Spleen (tissue), 13 donors: ENCODE measurements around the gene STS. TPM values are rescaled to one million over a fixed set of nuclear protein-coding genes. Genes with fewer than 3 reads are reported as not detected.

ENCODE experiments used
- DNase-seq: peaks from one replicate; pipeline ENCODE4 v3.0.0-alpha.2; 2020
- H3K27ac ChIP-seq, 8 donors: fragments of 200-600 bp; sonication (generic) in 7 of 8; 1 replicate in 4 of 8; 2 replicates in 4 of 8; pipeline versions ENCODE4 v1.5.0 to v1.8.0; 2016 to 2021; ENCODE audit warnings: inconsistent platforms in 4 of 8, mild to moderate bottlenecking in 4 of 8, moderate library complexity in 1 of 8
- H3K27me3 ChIP-seq, 7 donors: fragments of 200-600 bp; sonication (generic) in 6 of 7; replicated peaks in 1 of 7; 1 replicate in 4 of 7; 2 replicates in 3 of 7; pipeline versions ENCODE4 v1.5.0 to v1.8.0; 2016 to 2021; ENCODE audit warnings: inconsistent platforms in 3 of 7, mild to moderate bottlenecking in 1 of 7
- H3K36me3 ChIP-seq, 6 donors: fragments of 200-600 bp; sonication (generic) in 5 of 6; 1 replicate in 4 of 6; 2 replicates in 2 of 6; pipeline versions ENCODE4 v1.5.0 to v1.8.0; 2016 to 2021; ENCODE audit warnings: inconsistent platforms in 2 of 6
- H3K4me1 ChIP-seq, 6 donors: fragments of 200-600 bp; sonication (generic) in 5 of 6; 1 replicate in 3 of 6; 2 replicates in 3 of 6; pipeline versions ENCODE4 v1.5.0 to v1.8.0; 2016 to 2021; ENCODE audit warnings: inconsistent platforms in 3 of 6
- H3K4me3 ChIP-seq, 8 donors: fragments of 200-600 bp; sonication (generic) in 7 of 8; 1 replicate in 4 of 8; 2 replicates in 4 of 8; pipeline versions ENCODE4 v1.5.0 to v1.8.0; 2016 to 2021; ENCODE audit warnings: inconsistent platforms in 4 of 8, mild to moderate bottlenecking in 4 of 8, moderate library complexity in 2 of 8
- H3K9me3 ChIP-seq, 8 donors: fragments of 200-600 bp; sonication (generic) in 7 of 8; 1 replicate in 4 of 8; 2 replicates in 4 of 8; pipeline versions ENCODE4 v1.5.0 to v1.8.0; 2016 to 2021; ENCODE audit warnings: inconsistent platforms in 4 of 8
- POLR2A ChIP-seq, 3 donors: fragments of 450-650 bp; IDR thresholded peaks; one replicate each; pipeline ENCODE4 v1.5.1; 2017; ENCODE audit warnings: antibody characterized with exemption in 3 of 3, mild to moderate bottlenecking in 1 of 3
- POLR2AphosphoS5 ChIP-seq, 3 donors: sonication (generic); formaldehyde crosslinking; IDR thresholded peaks; one replicate each; pipeline ENCODE4 v1.5.1; 2017; ENCODE audit warnings: antibody characterized with exemption in 3 of 3
- WGBS, 5 donors: extraction: QIAGEN DNeasy Blood & Tissue Kit in 3 of 5; methylation state at CpG; one replicate each; pipeline versions ENCODE4 v1.1.5 to v1.1.7; 2013 to 2018; 5-methylcytosine and 5-hydroxymethylcytosine counted together
- intact Hi-C: fragments of 100-400 bp; cut with DNase I; formaldehyde crosslinking; loops from one replicate; pipeline ENCODE4 v1.15.0; 2023; ENCODE audit warnings: low total_unique reads
- long read RNA-seq, 2 donors: transcript quantifications; one replicate each; lab custom pipeline, GENCODE V29; 2026
- polyA plus RNA-seq, 3 donors: library from polyadenylated mRNA; stranded (reverse); fragments of 200-250 nt; gene quantifications; one replicate each; pipeline ENCODE4 v1.2.1, GENCODE V29; 2013
- total RNA-seq, 7 donors: library from RNA; depleted of rRNA in 3 of 7; stranded (reverse); fragments of >200 nt in 3 of 7; fragmentation: NEBNext Ultra II Directional in 4 of 7; extraction: Animal tissue kit (Norgen Biotek cat#: 25700) in 4 of 7; gene quantifications; one replicate each; pipeline versions ENCODE4 v1.1.0 to v1.2.1, GENCODE V29; 2016 to 2021
- TF ChIP-seq, protein P1 (sequence below), 11 experiments: fragments of 200-600 bp in 7 of 11; fragments of 450-650 bp in 4 of 11; sonication (generic) in 4 of 11; IDR thresholded peaks in 8 of 11; conservative IDR thresholded peaks in 3 of 11; 1 replicate in 7 of 11; 2 replicates in 4 of 11; pipeline versions ENCODE4 v1.4.0 to v1.8.0; 2016 to 2021; ENCODE audit warnings: antibody characterized with exemption in 11 of 11, inconsistent platforms in 4 of 11, mild to moderate bottlenecking in 1 of 11
- donor health status: healthy with polysubstance abuse.
- donor health status: DM: no; HTN: no; CAD: no; lungs with moderate emphysema.
- donor health status: DM: no; HTN: no; CAD: no.
- donor health status: Bipolar disorder and iron deficiency.
- donor health status: healthy.
- donor health status: DM: no; HTN: no; CAD: no.
- donor health status: DM: yes; HTN: yes; CAD: no.

STS gene
- total RNA-seq = 10 to 100 TPM in 2 of 7 donors, 1 to 10 TPM in 5; 5.3 to 11.9 (median 8.1) TPM
- polyA plus RNA-seq = 1 to 10 TPM; 1.3 to 1.8 (median 1.6) TPM
- long read RNA-seq, donor 1 = 0 reads
- long read RNA-seq, donor 2 = 0 reads

DNA sequence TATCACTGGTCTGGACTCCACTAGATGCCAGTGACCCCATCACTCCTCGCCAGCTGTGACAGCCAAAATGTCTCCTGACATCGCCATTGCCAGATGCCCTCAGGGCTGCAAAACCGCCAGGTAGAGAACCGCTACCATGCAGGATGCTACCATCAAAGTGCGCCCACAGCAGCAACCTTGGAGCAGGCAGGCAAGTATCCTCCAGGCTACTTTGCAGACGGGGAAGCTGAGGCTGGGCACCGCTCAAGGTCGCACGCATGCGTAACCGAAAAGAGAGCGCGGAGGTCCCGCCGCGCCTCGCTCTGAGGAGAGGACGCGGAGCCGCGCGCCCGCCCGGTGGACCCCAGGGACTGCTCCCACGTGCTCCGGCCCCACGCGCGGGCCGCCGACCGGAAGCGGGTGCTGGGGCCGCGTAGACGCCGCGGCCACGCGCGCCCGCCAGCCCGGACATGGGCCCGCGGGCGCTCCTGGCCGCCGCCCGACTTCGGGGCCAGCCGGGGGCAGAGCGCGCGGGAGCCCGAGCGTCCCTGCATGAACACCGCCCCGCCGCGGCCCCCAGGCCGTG is at the start of gene STS:
STS (plus strand) TSS at position 300 of the 565 bp plus-strand sequence. CDS start 105,488 bp downstream, outside the sequence.
- Histone ChIP-seq H3K4me1 (peaks cover 0 to 32% (median 24%) of the 10 kb centered on the region in 6 donors), H3K27ac (peak within 1 kb of the TSS; percentile 81 to 97 (median 91)), H3K27me3 (no peaks in the 10 kb centered on the region), H3K9me3 (no peaks in the 10 kb centered on the region), H3K4me3 (peak within 1 kb of the TSS; percentile 64 to 97 (median 84)), H3K36me3 (no peaks in the 10 kb centered on the region)
- peak; percentile 92 for DNase-seq
- intact Hi-C loops = no loop called here
- no peak for TF ChIP-seq POLR2A (IDR thresholded peaks at IDR 0.05)
- TF ChIP-seq, protein P1, sequence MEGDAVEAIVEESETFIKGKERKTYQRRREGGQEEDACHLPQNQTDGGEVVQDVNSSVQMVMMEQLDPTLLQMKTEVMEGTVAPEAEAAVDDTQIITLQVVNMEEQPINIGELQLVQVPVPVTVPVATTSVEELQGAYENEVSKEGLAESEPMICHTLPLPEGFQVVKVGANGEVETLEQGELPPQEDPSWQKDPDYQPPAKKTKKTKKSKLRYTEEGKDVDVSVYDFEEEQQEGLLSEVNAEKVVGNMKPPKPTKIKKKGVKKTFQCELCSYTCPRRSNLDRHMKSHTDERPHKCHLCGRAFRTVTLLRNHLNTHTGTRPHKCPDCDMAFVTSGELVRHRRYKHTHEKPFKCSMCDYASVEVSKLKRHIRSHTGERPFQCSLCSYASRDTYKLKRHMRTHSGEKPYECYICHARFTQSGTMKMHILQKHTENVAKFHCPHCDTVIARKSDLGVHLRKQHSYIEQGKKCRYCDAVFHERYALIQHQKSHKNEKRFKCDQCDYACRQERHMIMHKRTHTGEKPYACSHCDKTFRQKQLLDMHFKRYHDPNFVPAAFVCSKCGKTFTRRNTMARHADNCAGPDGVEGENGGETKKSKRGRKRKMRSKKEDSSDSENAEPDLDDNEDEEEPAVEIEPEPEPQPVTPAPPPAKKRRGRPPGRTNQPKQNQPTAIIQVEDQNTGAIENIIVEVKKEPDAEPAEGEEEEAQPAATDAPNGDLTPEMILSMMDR (IDR thresholded peaks at IDR 0.05 in 8 of 11, conservative IDR thresholded peaks at IDR 0.05 in 3 of 11) = no peak
- TF ChIP-seq POLR2AphosphoS5 (IDR thresholded peaks at IDR 0.05) = no peak
- 1% methylated on average over 12 to 61 of the region's 61 CpGs; no CpG with 5 or more reads in 1 of the 5 donors for WGBS, 5 donors

GRCh38 chrX:7100022-7100421 is 47.5 kb upstream of the STS start:
- Histone ChIP-seq H3K9me3 (peaks cover 0 to 4% (median 0%) of the 10 kb centered on the region in 8 donors), H3K27me3 (no peaks in the 10 kb centered on the region), H3K27ac (no peak overlapping the region), H3K36me3 (peaks cover 0 to 55% (median 14%) of the 10 kb centered on the region in 6 donors), H3K4me3 (no peak overlapping the region), H3K4me1 (peaks cover 0 to 3% (median 0%) of the 10 kb centered on the region in 6 donors)
- WGBS, 5 donors = 85 to 97% (median 94%) methylated on average over 7 of the region's 7 CpGs
- TF ChIP-seq, protein P1 (IDR thresholded peaks at IDR 0.05 in 8 of 11, conservative IDR thresholded peaks at IDR 0.05 in 3 of 11) = no peak
- no peak for TF ChIP-seq POLR2AphosphoS5 (IDR thresholded peaks at IDR 0.05)
- TF ChIP-seq POLR2A (IDR thresholded peaks at IDR 0.05) = no peak
- intact Hi-C loops = no loop called here
- DNase-seq = no peak

DNA sequence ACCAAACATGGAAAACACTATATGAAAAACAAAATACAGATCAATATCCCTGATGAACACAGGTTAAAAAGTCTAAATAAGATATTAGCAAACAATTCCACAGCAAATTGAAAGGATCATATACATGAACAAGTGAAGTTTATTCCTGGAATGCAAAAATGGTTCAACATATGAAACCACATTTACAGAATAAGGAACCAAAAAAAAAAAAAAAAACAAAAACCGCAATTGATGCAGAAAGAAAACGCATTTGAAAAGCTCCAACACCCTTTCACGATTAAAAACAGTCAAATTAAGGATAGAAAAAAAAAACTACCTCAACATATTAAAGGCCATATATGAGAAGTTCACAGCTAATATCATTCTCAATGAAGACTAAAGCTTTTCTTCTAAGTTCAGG is 45.4 kb upstream of the STS start:
- TF ChIP-seq, protein P1 (IDR thresholded peaks at IDR 0.05 in 8 of 11, conservative IDR thresholded peaks at IDR 0.05 in 3 of 11) = no peak
- TF ChIP-seq POLR2AphosphoS5 (IDR thresholded peaks at IDR 0.05) = no peak
- TF ChIP-seq POLR2A (IDR thresholded peaks at IDR 0.05) = no peak
- Histone ChIP-seq H3K4me1 (peaks cover 0 to 3% (median 0%) of the 10 kb centered on the region in 6 donors), H3K27ac (no peak overlapping the region), H3K27me3 (no peaks in the 10 kb centered on the region), H3K36me3 (peaks cover 0 to 45% (median 20%) of the 10 kb centered on the region in 6 donors), H3K4me3 (no peak overlapping the region), H3K9me3 (peaks cover 0 to 4% (median 0%) of the 10 kb centered on the region in 8 donors)
- intact Hi-C loops = no loop called here
- 37 to 77% (median 70%) methylated on average over 3 of the region's 3 CpGs for WGBS, 5 donors
- DNase-seq = no peak

DNA sequence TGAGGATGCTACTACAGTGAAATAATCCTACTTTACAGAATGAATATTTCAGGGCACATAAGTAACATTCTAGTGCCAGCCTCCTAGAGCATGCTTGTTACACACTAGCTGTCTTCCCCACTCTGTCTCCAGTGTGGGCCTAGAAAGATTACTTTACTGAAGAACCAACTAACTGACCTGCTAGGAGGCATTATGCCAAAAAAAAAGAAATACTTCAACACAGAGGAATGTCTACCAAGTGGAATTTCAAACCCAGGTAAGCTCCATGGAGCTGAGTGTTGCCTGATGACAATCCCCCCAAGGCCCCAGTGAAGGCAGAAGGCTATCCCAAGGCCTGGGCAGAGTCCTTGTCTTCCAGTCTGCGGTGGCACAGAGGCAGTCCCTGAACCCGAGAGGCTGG is 40.9 kb upstream of the STS start:
- peaks cover 0 to 4% (median 0%) of the 10 kb centered on the region in 8 donors for H3K9me3 ChIP-seq
- H3K27me3 ChIP-seq = no peaks in the 10 kb centered on the region
- H3K4me3 ChIP-seq = no peak overlapping the region
- DNase-seq = no peak
- peaks cover 0 to 38% (median 17%) of the 10 kb centered on the region in 6 donors for H3K36me3 ChIP-seq
- H3K27ac ChIP-seq = no peak overlapping the region
- intact Hi-C loops = no loop called here
- 92 to 98% (median 94%) methylated on average over 2 of the region's 2 CpGs for WGBS, 5 donors
- H3K4me1 ChIP-seq = peaks cover 11 to 34% (median 21%) of the 10 kb centered on the region in 6 donors
- TF ChIP-seq POLR2AphosphoS5 (IDR thresholded peaks at IDR 0.05) (no peak), POLR2A (IDR thresholded peaks at IDR 0.05) (no peak)
- TF ChIP-seq, protein P1 (IDR thresholded peaks at IDR 0.05 in 8 of 11, conservative IDR thresholded peaks at IDR 0.05 in 3 of 11) = no peak
